ENCODE data around the gene COX7C. TPM values are rescaled to one million over a fixed set of nuclear protein-coding genes. Genes with fewer than 3 reads are reported as not detected.

The COX7C gene
- polyA plus RNA-seq, 3 donors: 342 to 575 (median 508) TPM

GRCh38 chr5:86645885-86646284, 28.1 kb downstream of the COX7C start:
- H3K9me3 ChIP-seq (replicated peaks in 1 of 2; ENCODE audit: control insufficient read depth in 1 of 2, insufficient read depth in 1 of 2, low read length in 2 of 2): peaks cover 0 to 3% of the 10 kb centered on the region in 2 donors
- no peaks in the 10 kb centered on the region for H3K79me2 ChIP-seq (ENCODE audit: insufficient read depth, low read length)
- H3K27ac ChIP-seq (ENCODE audit: low read depth in 1 of 2, low read length in 2 of 2): no peak overlapping the region
- Mint-ChIP-seq H3K36me3 (no peaks in the 10 kb centered on the region), H3K9me3 (peaks cover 0 to 4% (median 0%) of the 10 kb centered on the region in 7 donors), H3K27me3 (ENCODE audit: low read depth in 3 of 3) (peaks cover 0 to 2% (median 1%) of the 10 kb centered on the region in 3 donors), H3K27ac (no peak overlapping the region), H3K4me3 (no peak overlapping the region), H3K4me1 (no peaks in the 10 kb centered on the region)
- intact Hi-C loops (cut with micrococcal nuclease): no loop called here
- H3K36me3 ChIP-seq (replicated peaks in 1 of 2; ENCODE audit: control insufficient read depth in 1 of 2, insufficient read depth in 2 of 2, low read length in 2 of 2): no peaks in the 10 kb centered on the region
- no peak overlapping the region for H3K4me3 ChIP-seq (replicated peaks in 1 of 3; ENCODE audit: low read depth in 2 of 3, low read length in 3 of 3)
- H3K9ac ChIP-seq (ENCODE audit: insufficient read depth, low read length, poor library complexity, severe bottlenecking): no peak overlapping the region
- no peak overlapping the region for H2AFZ ChIP-seq (ENCODE audit: insufficient read depth, low read depth, low read length, poor library complexity, severe bottlenecking)
- H3K27me3 ChIP-seq (ENCODE audit: control insufficient read depth in 2 of 2, insufficient read depth in 2 of 2, low read length in 2 of 2): no peaks in the 10 kb centered on the region
- no peak for TF ChIP-seq CTCF (IDR thresholded peaks at IDR 0.05)
- no peak overlapping the region for H3K4me2 ChIP-seq (replicated peaks; ENCODE audit: extremely low read depth, low read length, poor library complexity, severe bottlenecking)
- no peak for DNase-seq
- H3K4me1 ChIP-seq (ENCODE audit: control insufficient read depth in 1 of 2, insufficient read depth in 2 of 2, low read length in 2 of 2): no peaks in the 10 kb centered on the region
- no peaks in the 10 kb centered on the region for H4K20me1 ChIP-seq (ENCODE audit: insufficient read depth, low read length)

- H3K9me3 ChIP-seq (replicated peaks in 1 of 2; ENCODE audit: control insufficient read depth in 1 of 2, insufficient read depth in 1 of 2, low read length in 2 of 2): peaks cover 0 to 3% of the 10 kb centered on the region in 2 donors
- H3K4me3 Mint-ChIP-seq: no peak overlapping the region
- no peaks in the 10 kb centered on the region for H3K4me1 Mint-ChIP-seq
- no peak overlapping the region for H2AFZ ChIP-seq (ENCODE audit: insufficient read depth, low read depth, low read length, poor library complexity, severe bottlenecking)
- H3K27me3 ChIP-seq (ENCODE audit: control insufficient read depth in 2 of 2, insufficient read depth in 2 of 2, low read length in 2 of 2): no peaks in the 10 kb centered on the region
- no peaks in the 10 kb centered on the region for H3K36me3 Mint-ChIP-seq
- 88% methylated on average over 1 of the region's 1 CpG for WGBS (ENCODE audit: insufficient coverage)
- no peaks in the 10 kb centered on the region for H3K79me2 ChIP-seq (ENCODE audit: insufficient read depth, low read length)
- intact Hi-C loops (cut with micrococcal nuclease): no loop called here
- H3K4me2 ChIP-seq (replicated peaks; ENCODE audit: extremely low read depth, low read length, poor library complexity, severe bottlenecking): no peak overlapping the region
- no peak overlapping the region for H3K27ac Mint-ChIP-seq
- DNase-seq: no peak
- no peaks in the 10 kb centered on the region for H4K20me1 ChIP-seq (ENCODE audit: insufficient read depth, low read length)
- no peak for TF ChIP-seq CTCF (IDR thresholded peaks at IDR 0.05)
- no peak overlapping the region for H3K27ac ChIP-seq (ENCODE audit: low read depth in 1 of 2, low read length in 2 of 2)
- H3K4me3 ChIP-seq (replicated peaks in 1 of 3; ENCODE audit: low read depth in 2 of 3, low read length in 3 of 3): no peak overlapping the region
- peaks cover 0 to 4% (median 0%) of the 10 kb centered on the region in 7 donors for H3K9me3 Mint-ChIP-seq
- H3K9ac ChIP-seq (ENCODE audit: insufficient read depth, low read length, poor library complexity, severe bottlenecking): no peak overlapping the region
- H3K36me3 ChIP-seq (replicated peaks in 1 of 2; ENCODE audit: control insufficient read depth in 1 of 2, insufficient read depth in 2 of 2, low read length in 2 of 2): no peaks in the 10 kb centered on the region
- H3K27me3 Mint-ChIP-seq (ENCODE audit: low read depth in 3 of 3): peaks cover 0 to 2% (median 1%) of the 10 kb centered on the region in 3 donors
- H3K4me1 ChIP-seq (ENCODE audit: control insufficient read depth in 1 of 2, insufficient read depth in 2 of 2, low read length in 2 of 2): no peaks in the 10 kb centered on the region
These were observed 28.9 kb downstream of the COX7C start for GRCh38 chr5:86646671-86647070.

All from CD14-positive monocyte (primary cell).